ENCODE measurements around the gene CACNA2D1.

GRCh38 chr7:82221152-82221674, 222.4 kb downstream of the CACNA2D1 start:
- TF ChIP-seq CTCF (IDR thresholded peaks at IDR 0.05): no peak
- TF ChIP-seq POLR2AphosphoS5 (IDR thresholded peaks at IDR 0.05; ENCODE audit: low read depth, low read length): no peak
- no peak for TF ChIP-seq TCF7L2 (IDR thresholded peaks at IDR 0.05; ENCODE audit: low read depth, low read length)
- TF ChIP-seq REST (IDR thresholded peaks at IDR 0.05; ENCODE audit: insufficient read depth in 1 of 2, low read depth in 2 of 2, low read length in 1 of 2): no peak
